Measurements from ENCODE around the gene NELFE.
"Not testable (repeated sequence)": the region's sequence is repeated elsewhere in the genome, so short reads cannot be mapped to it uniquely, and the experiment has no call there.

Gene NELFE, protein sequence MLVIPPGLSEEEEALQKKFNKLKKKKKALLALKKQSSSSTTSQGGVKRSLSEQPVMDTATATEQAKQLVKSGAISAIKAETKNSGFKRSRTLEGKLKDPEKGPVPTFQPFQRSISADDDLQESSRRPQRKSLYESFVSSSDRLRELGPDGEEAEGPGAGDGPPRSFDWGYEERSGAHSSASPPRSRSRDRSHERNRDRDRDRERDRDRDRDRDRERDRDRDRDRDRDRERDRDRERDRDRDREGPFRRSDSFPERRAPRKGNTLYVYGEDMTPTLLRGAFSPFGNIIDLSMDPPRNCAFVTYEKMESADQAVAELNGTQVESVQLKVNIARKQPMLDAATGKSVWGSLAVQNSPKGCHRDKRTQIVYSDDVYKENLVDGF

DNA sequence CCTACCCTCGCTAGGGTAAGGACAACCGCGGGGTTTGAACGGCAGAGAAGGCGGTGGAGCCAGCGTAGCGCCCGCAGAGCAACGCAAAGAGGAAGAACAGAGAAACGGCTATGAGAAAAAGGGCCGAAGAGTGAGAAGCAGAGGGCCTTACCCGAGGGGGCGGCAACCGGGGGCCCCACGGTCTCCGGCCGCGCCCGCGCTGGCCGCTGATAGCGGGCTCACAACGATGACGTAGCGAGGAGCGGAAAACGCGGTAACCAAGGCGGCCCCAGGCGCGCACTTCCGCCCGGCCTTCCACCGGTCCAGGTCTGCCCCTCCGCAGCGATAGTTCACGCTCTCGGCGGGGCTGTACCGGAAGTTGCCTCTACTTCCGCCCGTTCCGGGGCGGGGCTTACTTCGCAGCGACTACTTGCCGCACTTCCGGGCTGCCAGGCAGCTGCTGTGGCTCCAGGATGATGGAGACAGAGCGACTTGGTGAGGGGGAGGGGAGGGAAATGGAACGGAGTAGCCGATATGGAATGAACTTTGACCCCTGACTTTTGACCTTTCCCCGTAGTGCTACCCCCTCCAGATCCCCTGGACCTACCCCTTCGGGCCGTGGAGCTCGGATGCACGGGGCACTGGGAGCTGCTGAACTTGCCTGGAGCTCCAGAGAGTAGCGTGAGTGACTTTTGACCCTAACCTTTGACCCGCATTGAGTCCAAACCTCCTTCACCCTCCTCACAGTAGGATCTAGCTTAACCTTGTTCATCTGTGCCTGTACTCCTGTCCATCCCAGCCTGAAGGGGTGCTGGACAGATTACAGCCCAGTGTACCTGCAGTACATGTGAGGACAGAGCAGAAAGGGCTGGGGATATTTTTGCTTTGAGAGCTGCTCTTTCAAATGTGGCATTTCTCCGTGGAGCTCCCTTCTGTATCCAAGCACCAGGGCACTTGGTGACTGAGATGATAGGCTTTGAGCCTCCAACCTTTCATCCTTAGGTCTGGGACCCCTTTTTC lies at the start of gene NELFE, which contains the start of gene SKIC2:
TSS of gene NELFE (minus strand) at position 231 of the 999 bp plus-strand sequence. CDS start 525 bp downstream, outside the sequence.
TSS of gene SKIC2 (plus strand) at position 435 of the 999 bp plus-strand sequence. CDS start at position 453, 18 bp downstream.
- peak; percentile 100 for DNase-seq (ENCODE audit: extremely low spot score, insufficient read length, low read depth)
- peak; percentile 94 for FAIRE-seq

DNA sequence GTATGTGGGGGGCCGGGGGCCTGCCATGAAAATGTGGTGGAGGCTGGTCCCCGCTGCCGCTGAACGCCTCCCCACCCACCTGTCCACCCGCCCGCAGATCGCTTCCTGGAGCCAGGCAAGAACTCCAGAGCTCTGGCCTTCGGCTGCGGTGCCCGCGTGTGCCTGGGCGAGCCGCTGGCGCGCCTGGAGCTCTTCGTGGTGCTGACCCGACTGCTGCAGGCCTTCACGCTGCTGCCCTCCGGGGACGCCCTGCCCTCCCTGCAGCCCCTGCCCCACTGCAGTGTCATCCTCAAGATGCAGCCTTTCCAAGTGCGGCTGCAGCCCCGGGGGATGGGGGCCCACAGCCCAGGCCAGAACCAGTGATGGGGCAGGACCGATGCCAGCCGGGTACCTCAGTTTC lies 49.3 kb upstream of the NELFE start:
- FAIRE-seq; DNase-seq (ENCODE audit: extremely low spot score, insufficient read length, low read depth): not testable (repeated sequence)

DNA sequence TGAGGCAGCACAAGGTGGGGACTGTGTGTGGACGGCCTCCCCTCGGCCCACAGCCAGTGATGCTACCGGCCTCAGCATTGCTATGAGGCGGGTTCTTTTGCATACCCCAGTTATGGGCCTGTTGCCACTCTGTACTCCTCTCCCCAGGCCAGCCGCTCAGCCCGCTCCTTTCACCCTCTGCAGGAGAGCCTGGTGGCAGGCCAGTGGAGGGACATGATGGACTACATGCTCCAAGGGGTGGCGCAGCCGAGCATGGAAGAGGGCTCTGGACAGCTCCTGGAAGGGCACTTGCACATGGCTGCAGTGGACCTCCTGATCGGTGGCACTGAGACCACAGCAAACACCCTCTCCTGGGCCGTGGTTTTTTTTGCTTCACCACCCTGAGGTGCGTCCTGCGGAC lies 48.3 kb upstream of the NELFE start:
- not testable (repeated sequence) for FAIRE-seq

DNA sequence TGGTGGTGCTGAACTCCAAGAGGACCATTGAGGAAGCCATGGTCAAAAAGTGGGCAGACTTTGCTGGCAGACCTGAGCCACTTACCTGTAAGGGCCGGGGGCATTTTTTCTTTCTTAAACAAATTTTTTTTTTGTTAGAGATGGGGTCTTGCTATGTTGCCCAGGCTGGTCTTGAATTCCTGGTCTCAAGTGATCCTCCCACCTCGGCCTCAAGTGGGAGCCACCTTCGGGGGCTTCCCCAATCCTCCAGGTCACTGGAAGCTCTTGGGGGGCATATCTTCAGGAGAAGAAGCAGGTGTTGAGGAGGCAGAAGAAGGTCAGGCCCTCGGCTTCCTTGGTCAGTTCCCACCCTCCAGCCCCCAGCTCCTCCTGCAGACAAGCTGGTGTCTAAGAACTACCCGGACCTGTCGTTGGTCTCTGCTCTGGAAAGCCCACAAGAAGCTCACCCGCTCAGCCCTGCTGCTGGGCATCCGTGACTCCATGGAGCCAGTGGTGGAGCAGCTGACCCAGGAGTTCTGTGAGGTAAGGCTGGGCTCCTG lies 47.3 kb upstream of the NELFE start:
- DNase-seq (ENCODE audit: extremely low spot score, insufficient read length, low read depth); FAIRE-seq: not testable (repeated sequence)

More for the DNA sequence above, 48.3 kb upstream of the NELFE start:
- not testable (repeated sequence) for DNase-seq (ENCODE audit: extremely low spot score, insufficient read length, low read depth)

DNA sequence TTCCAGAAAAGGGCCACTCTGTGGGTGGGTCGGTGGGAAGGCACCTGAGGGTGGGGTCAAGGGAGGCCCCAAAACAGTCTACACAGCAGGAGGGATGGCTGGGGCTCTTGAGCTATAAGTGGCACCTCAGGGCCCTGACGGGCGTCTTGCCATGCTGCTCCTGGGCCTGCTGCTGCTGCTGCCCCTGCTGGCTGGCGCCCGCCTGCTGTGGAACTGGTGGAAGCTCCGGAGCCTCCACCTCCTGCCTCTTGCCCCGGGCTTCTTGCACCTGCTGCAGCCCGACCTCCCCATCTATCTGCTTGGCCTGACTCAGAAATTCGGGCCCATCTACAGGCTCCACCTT lies 46.7 kb upstream of the NELFE start:
- not testable (repeated sequence) for FAIRE-seq; DNase-seq (ENCODE audit: extremely low spot score, insufficient read length, low read depth)

DNA sequence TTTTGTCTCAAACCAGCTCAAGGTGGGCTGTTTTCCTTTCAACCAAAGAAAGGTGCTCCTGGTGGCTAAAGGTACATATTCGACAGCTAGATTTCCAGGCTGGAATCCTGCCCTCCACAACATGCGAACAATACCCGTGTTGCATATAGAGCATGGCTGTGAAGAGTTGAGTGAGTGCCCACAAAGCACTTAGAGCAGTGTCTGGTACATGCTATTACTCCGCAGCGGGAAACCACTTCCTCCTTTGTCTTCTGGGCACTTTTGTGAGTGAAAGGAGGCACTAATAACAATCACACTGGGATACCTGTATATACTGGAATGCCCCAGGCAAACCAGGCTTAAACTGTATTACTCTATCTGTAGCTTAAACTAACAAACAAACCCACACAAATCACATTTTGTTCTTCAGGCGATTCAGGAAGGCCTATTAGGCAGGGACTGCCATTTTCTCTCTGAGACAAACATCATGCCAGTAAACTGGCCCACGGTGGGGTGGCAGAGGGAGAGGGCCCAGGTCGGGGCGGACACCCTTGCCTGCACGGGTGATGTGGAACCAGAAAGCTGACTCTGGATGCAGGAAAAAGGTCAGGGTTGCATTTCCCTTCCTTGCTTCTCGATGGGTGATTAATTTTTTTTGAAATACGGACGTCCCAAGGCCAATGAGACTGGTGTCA lies 46.2 kb upstream of the NELFE start:
- DNase-seq (ENCODE audit: extremely low spot score, insufficient read length, low read depth): not testable (repeated sequence)
- peak; percentile 36 for FAIRE-seq

DNA sequence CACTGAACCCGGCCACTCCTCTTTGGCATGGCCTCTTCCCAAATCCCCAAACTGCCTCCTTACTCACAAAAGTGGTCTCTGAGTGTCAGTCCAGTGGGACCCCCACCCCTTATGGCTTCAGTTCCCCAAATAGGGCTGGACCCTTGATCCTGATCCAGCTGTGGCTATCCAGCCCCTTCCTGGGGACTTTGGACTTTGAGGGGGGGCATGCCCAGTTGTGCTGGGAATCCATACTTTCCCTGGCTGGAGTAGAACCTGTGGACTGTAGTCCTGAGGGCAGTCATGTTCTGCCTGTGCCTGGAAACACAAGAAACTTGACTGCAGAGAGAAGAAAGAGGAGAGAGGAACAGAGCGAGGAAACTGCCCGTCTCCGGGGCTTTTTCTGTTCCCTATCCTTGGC lies 45.6 kb upstream of the NELFE start:
- FAIRE-seq: not testable (repeated sequence)

DNA sequence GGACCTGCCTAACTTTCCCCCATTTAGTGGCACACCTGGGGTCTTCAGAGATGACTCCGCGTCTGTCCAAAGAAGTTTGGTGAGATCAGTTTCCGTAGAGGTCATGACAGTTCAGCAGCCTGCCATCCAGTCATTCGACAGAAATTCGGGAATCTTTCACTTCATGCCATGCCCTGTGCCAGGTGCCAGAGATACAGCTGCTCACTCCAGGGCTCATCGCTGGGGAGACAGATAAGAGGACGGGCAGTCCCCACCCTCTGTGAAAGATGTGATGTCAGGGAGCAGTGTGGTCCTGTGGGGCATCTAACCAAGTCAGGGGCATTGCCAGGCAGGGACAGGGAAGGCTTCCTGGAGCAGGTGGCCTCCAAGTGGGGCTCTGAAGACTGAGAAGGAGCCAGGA lies 44.5 kb upstream of the NELFE start:
- FAIRE-seq; DNase-seq (ENCODE audit: extremely low spot score, insufficient read length, low read depth): not testable (repeated sequence)

More for the DNA sequence above, 45.6 kb upstream of the NELFE start:
- DNase-seq (ENCODE audit: extremely low spot score, insufficient read length, low read depth): not testable (repeated sequence)

DNA sequence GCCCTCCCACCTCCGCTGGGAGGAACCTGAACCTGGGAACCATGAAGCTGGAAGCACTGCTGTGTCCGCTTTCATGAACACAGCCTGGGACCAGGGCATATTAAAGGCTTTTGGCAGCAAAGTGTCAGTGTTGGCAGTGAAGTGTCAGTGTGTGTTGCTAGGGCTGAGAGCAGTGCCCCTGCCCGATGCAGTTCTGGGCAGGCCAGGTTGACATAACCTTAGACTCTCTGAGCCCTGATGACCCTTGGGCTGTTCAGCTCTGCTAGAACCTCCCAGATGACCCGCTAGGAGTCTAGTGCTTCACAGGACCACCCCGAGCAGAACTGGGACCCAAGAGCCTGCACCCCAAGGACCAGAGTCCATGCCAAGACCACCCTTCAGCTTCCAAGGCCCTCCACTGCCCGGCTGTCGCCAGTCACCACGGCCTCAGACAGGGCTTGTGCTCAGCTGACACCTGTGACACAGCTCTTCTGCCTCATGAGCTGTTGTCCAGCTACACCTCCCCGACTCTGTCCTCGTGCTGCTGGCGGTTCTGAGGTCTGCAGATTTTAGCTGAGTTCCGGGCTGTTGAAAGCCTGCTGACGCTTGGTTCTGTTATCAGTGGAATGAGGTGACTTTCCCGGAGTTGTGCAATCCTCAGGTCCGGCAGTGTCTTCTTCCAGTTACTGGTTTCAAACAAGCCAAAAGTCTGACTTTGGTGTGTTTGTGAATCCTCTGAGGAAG lies 43.9 kb upstream of the NELFE start:
- FAIRE-seq; DNase-seq (ENCODE audit: extremely low spot score, insufficient read length, low read depth): not testable (repeated sequence)

DNA sequence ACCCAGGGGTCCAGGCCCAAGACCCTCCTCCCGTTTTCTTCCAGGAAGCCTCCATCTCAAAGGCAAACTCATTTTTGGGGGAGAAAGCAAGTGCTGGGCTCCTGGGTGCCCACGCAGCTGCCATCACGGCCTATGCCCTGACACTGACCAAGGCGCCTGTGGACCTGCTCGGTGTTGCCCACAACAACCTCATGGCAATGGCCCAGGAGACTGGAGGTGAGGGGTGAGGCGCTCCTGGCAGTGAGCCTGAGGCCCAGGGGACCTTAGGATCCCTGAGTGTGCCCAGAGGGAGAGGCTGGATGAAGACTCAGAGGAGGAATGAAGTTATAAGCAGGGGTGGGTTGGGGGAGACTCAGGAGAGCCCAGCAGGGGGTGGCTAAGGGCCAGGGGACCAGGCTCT lies 37.6 kb upstream of the NELFE start:
- FAIRE-seq; DNase-seq (ENCODE audit: extremely low spot score, insufficient read length, low read depth): not testable (repeated sequence)

DNA sequence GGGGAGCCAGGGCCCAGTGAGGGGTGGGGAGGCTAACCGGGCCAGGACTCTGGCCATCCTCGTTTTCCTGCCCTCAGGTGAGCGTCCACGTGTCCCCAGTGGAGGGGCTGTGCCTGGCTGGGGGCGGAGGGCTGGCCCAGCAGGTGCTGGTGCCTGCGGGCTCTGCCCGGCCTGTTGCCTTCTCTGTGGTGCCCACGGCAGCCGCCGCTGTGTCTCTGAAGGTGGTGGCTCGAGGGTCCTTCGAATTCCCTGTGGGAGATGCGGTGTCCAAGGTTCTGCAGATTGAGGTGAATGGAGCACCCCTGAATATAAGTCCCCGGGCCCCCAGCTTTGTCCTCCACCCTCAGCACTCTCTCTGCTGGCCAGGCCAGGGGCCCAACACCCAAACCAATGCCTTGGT lies 35.6 kb upstream of the NELFE start:
- FAIRE-seq: not testable (repeated sequence)

DNA sequence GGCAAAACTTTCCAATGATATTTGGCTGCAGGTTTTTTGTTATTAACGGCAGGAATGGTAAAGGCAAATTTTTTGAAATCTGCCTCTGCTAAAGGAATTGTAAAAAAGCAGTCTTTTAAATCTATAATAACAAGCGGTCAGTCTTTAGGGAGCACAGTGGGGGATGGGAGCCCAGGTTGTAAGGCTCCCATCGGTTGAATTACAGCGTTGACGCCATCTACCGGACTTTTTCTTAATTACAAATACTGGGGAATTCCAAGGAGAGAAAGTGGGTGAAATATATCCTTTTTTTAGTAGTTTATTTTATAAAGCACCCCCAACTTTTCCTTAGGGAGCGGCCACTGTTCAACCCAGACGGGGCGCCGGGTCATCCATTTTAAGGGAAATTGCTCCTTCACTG lies 30.6 kb upstream of the NELFE start:
- not testable (repeated sequence) for DNase-seq (ENCODE audit: extremely low spot score, insufficient read length, low read depth); FAIRE-seq

More for the DNA sequence above, 35.6 kb upstream of the NELFE start:
- not testable (repeated sequence) for DNase-seq (ENCODE audit: extremely low spot score, insufficient read length, low read depth)

DNA sequence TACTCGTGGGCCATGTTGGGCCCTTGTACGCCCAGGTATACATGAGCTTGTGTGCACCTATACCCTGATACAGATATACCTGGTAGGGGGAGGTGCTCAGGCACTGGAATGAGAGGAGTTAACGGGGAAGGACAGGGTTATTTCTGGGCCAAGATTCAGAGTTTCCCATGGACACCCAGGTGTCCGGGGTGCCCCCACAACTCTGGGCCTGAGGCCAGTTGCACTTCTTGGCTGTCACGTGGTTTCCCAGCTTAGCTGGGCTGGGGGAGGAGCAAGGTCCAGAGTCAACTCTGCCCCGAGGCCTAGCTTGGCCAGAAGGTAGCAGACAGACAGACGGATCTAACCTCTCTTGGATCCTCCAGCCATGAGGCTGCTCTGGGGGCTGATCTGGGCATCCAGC lies 23.0 kb upstream of the NELFE start, which contains the start of gene C4A:
TSS of gene C4A (plus strand) at position 314 of the 400 bp plus-strand sequence. CDS start at position 365, 51 bp downstream.
- not testable (repeated sequence) for DNase-seq (ENCODE audit: extremely low spot score, insufficient read length, low read depth); FAIRE-seq

DNA sequence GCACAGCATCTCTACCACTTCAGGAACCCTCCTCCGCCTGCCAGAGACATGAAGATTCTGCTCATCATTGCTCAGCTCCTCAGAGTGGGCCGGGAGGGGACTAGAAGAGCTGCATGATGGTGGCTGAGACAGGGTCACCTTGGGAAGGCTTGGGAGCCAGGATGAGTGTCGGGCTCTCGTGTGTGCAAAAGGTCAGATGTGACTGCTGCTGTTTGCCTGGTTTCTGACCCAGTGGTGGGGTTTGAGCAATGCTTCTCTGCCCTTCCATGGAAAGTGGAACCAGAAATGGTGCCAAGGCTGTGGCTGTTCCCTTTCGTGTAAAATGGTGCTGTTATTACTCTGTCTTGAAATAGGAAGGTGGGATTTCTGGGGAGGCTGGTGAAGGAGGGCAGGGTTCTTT lies 22.2 kb upstream of the NELFE start:
- DNase-seq (ENCODE audit: extremely low spot score, insufficient read length, low read depth); FAIRE-seq: not testable (repeated sequence)

DNA sequence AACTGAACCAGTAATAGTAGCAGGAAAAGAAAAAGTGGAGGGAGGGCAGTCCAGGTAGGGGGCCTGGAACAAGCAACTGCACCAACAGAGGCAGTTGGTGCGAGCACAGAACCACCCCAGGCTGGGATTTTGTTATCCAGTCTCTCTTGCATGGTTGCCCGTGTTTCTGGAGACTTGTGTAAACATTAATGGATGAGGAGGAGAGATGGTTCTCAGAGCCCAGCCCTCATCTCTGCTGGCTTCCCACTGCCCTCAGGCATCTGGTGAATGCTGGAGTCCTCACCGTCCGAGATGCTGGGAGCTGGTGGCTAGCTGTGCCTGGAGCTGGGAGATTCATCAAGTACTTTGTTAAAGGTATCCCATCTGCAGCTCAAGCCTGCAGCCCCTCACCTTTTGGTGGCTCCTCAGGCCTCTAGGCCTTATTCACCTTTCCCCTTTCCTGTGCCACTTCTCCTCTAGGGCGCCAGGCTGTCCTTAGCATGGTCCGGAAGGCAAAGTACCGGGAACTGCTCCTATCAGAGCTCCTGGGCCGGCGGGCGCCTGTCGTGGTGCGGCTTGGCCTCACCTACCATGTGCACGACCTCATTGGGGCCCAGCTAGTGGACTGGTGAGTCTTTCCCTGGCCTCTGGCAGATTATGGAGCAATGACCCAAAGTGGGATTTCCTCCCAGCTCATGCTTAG lies 21.6 kb upstream of the NELFE start:
- DNase-seq (ENCODE audit: extremely low spot score, insufficient read length, low read depth); FAIRE-seq: not testable (repeated sequence)

DNA sequence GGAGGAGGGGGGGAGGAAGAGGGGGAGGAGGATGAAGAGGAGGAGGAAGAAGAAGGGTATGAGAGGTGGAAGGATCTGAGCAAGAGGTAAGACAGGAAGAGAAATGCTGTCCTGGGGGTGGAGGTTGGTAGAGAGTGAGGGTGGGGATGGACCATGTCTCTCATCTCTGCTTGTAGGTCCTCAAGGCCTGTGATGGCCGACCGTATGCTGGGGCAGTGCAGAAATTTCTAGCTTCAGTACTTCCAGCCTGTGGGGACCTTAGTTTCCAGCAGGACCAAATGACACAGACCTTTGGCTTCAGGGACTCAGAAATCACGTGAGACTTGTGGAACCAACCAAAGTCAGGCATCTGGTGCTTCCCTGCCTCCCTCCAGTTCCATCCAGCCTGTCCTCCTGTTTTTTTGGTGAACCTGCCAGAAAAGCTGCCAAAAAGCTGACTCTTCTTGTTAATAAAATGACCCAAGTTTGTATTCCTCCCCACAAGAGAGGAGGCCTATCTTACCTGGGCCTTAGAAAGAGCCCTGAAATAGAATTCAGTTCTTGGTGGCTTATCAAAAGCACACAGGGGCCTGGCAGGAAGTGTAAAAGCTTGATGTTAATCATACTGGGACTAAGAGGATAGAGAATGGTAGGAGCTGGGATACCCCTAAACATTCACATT lies 20.6 kb upstream of the NELFE start:
- no peak for DNase-seq (ENCODE audit: extremely low spot score, insufficient read length, low read depth)
- FAIRE-seq: no peak

DNA sequence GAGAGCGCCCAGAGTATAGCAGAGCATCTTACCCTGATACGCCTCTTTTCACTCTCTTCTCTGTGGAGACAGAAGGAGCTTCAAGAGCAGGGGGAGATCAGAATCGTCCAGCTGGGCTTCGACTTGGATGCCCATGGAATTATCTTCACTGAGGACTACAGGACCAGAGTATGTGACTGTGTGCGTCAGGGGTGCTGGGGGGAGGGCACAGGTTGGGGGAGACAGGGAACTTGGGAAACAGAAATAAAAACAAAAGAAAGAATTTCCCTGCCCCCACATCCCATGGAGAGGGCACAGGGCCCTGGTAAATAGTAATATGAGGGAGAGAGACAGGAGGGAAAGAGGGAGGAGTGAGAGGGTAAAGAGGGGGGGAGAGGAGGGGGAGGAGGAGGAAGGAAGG lies 20.1 kb upstream of the NELFE start:
- no peak for FAIRE-seq

More for the DNA sequence above, 20.1 kb upstream of the NELFE start:
- no peak for DNase-seq (ENCODE audit: extremely low spot score, insufficient read length, low read depth)
